A673 (cell line): ENCODE data around the gene CCDC43.

Experiments used
- EZH2 ChIP-seq: fragments of 200-600 bp; sonication (generic); IDR thresholded peaks from 2 replicates; pipeline ENCODE4 v1.6.1; 2017; ENCODE audit warnings: borderline replicate concordance, low read depth, mild to moderate bottlenecking, mixed read lengths, antibody characterized with exemption, low read length; ENCODE audit not compliant: poor library complexity, severe bottlenecking
- TF ChIP-seq, protein P1 (sequence below): fragments of 300-800, 200-600 bp; sonication (generic); conservative IDR thresholded peaks from 2 replicates; pipeline ENCODE4 v1.5.1; 2017; ENCODE audit warnings: low read depth, mild to moderate bottlenecking, antibody characterized with exemption, low read length, moderate library complexity, mixed read lengths

DNA sequence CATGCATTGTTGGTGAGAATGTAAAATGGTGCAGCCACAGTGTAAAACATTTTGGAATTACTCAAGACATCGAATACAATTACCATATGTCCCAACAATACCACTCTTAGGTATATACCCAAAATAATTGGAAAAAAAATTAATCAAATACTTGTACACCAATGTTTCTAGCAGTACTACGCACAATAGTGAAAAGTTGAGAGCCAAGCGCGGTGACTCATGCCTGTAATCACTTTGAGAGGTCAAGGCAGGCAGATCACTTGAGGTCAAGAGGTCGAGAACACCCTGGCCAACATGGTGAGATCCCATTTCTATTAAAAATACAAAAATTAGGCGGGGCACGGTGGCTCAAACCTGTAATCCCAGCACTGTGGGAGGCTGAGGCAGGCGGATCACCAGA lies 36.8 kb downstream of the CCDC43 start:
- TF ChIP-seq, protein P1, sequence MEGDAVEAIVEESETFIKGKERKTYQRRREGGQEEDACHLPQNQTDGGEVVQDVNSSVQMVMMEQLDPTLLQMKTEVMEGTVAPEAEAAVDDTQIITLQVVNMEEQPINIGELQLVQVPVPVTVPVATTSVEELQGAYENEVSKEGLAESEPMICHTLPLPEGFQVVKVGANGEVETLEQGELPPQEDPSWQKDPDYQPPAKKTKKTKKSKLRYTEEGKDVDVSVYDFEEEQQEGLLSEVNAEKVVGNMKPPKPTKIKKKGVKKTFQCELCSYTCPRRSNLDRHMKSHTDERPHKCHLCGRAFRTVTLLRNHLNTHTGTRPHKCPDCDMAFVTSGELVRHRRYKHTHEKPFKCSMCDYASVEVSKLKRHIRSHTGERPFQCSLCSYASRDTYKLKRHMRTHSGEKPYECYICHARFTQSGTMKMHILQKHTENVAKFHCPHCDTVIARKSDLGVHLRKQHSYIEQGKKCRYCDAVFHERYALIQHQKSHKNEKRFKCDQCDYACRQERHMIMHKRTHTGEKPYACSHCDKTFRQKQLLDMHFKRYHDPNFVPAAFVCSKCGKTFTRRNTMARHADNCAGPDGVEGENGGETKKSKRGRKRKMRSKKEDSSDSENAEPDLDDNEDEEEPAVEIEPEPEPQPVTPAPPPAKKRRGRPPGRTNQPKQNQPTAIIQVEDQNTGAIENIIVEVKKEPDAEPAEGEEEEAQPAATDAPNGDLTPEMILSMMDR = no peak
- TF ChIP-seq EZH2 = no peak
